22Rv1 (cell line): Measurements from ENCODE around the gene HEATR1.
"Not testable (repeated sequence)": the region's sequence is repeated elsewhere in the genome, so short reads cannot be mapped to it uniquely, and the experiment has no call there.

Experiments used
- H3K27ac ChIP-seq: fragments of 450-650 bp; 2 replicates; pipeline ENCODE4 v1.5.1; 2017
- ZFX ChIP-seq: fragments of 450-650 bp; IDR thresholded peaks from 2 replicates; pipeline ENCODE4 v1.6.1; 2017; ENCODE audit warnings: antibody characterized with exemption, borderline replicate concordance
- TF ChIP-seq, protein P1 (sequence below): fragments of 450-650 bp; IDR thresholded peaks from 2 replicates; pipeline ENCODE4 v1.5.1; 2017; ENCODE audit warnings: mild to moderate bottlenecking

HEATR1 gene

DNA sequence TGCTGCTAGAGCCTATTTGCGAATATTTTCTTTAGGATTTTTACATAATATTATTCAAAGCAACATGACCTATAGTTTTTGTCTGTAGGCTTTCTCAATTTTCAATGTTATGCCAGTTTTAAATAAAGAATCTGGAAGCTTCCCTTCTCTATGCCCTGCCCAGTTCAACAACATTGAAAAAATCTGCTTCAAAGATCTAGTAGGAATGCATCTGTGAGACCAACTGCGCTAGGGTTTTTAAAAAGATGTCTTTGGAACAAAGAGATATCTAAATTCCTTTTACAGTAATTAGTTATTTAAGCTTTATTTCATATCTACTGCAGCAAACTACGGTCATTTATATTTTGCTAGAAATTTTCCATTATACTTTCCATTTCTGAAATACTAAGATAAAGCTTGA, 25.7 kb downstream of the HEATR1 start:
- no peak overlapping the region for H3K27ac ChIP-seq
- no peak for TF ChIP-seq ZFX
- TF ChIP-seq, protein P1, sequence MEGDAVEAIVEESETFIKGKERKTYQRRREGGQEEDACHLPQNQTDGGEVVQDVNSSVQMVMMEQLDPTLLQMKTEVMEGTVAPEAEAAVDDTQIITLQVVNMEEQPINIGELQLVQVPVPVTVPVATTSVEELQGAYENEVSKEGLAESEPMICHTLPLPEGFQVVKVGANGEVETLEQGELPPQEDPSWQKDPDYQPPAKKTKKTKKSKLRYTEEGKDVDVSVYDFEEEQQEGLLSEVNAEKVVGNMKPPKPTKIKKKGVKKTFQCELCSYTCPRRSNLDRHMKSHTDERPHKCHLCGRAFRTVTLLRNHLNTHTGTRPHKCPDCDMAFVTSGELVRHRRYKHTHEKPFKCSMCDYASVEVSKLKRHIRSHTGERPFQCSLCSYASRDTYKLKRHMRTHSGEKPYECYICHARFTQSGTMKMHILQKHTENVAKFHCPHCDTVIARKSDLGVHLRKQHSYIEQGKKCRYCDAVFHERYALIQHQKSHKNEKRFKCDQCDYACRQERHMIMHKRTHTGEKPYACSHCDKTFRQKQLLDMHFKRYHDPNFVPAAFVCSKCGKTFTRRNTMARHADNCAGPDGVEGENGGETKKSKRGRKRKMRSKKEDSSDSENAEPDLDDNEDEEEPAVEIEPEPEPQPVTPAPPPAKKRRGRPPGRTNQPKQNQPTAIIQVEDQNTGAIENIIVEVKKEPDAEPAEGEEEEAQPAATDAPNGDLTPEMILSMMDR, result no peak

DNA sequence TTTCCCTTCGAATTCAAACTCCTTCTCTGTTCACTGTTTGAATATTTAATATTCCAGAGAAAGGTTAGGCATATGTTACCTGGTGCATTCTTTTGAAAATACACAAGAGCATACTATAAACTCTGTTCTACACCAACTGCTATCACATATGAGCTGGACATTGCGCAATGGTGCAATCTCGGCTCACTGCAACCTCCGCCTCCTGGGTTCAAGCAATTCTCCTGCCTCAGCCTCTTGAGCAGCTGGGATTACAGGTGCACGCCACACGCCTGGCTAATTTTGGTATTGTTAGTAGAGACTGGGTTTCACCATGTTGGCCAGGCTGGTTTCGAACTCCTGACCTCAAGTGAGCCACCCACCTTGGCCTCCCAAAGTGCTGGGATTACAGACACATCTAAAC, 27.3 kb downstream of the HEATR1 start:
- H3K27ac ChIP-seq, result not testable (repeated sequence)

DNA sequence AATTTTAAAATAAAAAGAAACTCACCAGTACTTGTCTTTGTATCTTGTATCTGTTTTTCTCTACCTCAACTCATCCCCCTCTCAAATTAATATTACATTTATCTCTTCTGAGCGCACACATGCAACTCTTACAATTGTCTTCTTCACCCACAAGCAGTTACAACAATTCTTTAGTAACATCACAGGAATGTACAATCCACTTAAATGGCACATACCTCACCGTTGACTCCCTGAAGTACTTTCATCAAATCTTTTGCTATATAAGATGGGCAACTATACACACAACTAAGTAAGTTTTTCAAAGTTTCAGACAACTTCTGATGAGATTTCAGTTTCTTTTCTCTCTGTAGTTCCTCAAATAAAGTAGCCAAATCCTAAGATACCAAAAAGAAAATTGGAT, 28.3 kb downstream of the HEATR1 start:
- TF ChIP-seq, protein P1, result no peak
- no peak for TF ChIP-seq ZFX
- H3K27ac ChIP-seq, result no peak overlapping the region

DNA sequence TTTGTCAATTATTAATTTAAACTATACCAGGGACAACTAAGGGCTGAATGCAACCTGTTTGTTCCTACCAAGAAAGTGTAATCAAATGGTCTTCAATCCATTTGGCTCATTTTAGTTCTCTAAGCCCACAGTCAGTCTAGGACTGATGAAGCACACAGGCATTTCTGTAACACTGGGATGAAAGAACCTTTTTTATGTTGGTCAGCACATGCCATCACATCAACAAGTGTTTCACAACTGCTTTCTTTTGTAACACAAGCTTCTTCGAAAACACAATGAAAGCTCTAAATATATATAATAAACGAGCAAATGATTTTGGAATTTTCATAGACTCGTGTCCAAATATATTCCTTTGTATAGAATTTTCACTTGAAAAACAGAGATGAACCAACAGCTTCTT, 28.8 kb downstream of the HEATR1 start:
- no peak overlapping the region for H3K27ac ChIP-seq
- TF ChIP-seq, protein P1, result no peak
- TF ChIP-seq ZFX, result no peak

DNA sequence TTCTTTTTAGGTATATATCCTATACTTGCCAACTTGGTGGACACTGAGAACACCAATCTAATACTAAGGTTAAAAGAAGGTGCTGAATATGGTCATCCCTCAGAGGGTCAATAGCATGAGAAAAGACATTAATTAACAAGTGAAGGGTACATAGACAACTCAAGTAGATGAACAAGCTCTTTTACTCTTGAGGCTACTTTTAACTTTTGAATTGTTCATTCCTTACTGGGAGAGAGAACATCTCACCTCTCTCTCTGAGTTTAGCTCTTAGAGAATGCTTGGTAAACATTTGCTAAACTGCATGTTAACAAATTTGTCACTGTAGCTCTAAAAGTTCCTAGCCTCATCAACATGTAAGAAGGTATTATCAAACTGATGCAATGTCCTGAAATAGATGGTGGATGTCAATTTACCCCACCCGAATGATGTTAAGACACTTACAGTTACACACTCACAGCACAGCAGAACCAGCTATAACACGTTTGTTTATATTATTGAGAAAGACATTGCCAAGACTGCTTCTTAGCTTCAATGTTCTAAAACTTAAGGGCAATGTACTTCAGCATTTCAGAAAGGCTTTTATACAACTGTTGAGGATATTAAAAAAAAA, 35.9 kb downstream of the HEATR1 start:
- H3K27ac ChIP-seq, result no peak overlapping the region
- TF ChIP-seq, protein P1, result no peak
- no peak for TF ChIP-seq ZFX

DNA sequence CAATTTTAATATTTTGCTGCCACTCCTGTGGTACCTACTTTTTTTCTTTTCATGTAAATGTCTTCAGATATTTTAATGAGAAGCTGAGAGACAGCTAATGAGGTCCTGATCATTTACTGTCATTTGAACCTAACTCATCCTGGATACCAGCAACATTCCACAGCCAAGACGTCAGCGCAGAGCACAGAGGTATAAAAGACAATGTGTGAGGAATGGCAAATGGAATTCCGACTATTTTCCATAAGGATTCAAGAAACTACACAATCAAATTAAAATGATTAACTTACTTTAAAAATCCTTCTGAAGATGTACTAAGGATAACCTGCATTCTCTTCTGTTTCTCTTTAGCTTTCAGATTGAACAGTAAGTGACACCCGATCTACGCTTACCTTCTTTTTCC, 38.8 kb downstream of the HEATR1 start:
- H3K27ac ChIP-seq, result no peak overlapping the region
- TF ChIP-seq, protein P1, result no peak
- no peak for TF ChIP-seq ZFX

DNA sequence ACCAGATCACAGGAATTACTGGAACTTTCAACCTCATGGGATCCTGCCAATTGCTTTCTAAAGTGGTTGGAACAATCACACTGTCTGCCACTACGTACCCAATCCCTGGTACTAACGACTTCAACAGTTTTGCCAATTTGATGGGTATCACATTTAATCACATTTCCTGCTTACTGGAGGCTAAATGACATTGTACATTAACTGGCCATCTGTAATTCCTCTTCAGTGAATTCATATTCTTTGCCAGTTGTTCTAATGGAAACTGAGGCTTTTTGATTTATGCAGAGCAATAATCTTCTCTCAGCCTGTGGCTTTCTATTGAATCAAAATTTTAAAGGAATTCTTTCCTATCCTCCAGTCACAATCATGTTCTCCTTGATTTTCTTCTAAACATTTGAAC, 42.3 kb downstream of the HEATR1 start:
- no peak overlapping the region for H3K27ac ChIP-seq
- TF ChIP-seq, protein P1, result no peak
- TF ChIP-seq ZFX, result no peak

DNA sequence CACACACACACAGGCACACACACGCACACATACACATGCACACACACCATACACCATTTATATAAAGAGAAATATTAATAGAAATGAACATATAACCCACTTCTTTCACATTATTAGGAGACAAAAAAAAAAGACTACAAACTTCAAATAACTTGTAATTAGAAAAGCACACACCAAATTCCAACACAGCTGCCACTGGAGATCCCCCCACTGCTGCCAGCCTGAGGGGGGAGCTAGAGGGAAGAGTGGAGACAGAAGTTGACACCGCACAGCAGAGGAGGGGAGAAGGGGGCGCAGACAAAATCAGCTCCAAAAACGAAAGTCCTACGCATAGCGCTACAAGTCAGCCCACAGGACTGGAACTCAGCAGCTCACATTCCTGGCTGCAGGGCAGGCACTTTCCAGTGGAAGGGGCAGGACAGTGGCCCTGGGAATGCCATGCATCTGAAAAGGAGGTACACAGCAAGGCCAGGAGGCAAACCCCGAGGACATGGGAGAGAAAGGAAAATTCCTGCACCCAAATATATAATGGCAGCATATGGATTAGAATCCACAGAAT, 44.0 kb downstream of the HEATR1 start:
- TF ChIP-seq, protein P1, result peak; percentile 45
- no peak for TF ChIP-seq ZFX

More for the DNA sequence above, 44.0 kb downstream of the HEATR1 start:
- no peak overlapping the region for H3K27ac ChIP-seq
